Measurements from ENCODE around the gene ARID2.

GRCh38 chr12:45773747-45774146, 44.2 kb downstream of the ARID2 start:
- TF ChIP-seq POLR2A (IDR thresholded peaks at IDR 0.05) (no peak), CTCF (IDR thresholded peaks at IDR 0.05) (no peak)

Data from body of pancreas (tissue), 4 donors.